ENCODE results near the gene OR5AK2. TPM values are rescaled to one million over a fixed set of nuclear protein-coding genes. Genes with fewer than 3 reads are reported as not detected.

OR5AK2 gene
- total RNA-seq, 2 experiments from 2014 or later: not detected

DNA sequence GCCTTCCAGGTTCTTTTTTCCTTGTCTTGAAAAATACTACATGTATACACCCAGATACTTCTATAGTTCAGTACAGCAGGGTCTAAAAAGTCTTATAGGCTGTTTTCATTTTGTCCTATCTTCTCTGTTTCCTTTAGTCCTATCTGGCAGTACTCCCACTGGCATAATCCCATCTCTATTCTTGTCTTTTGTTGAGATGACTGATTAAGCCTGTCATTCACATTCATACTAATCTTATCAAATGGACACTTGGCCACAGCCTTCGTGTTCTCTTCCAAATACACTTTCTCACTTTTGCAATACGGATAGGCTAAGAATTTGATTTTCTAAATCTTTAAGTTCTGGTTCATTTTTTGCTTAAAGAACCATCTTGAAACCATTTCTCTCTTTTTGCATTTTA, 42.8 kb downstream of the OR5AK2 start:
- Mint-ChIP-seq H3K36me3 (no peaks in the 10 kb centered on the region), H3K27me3 (no peaks in the 10 kb centered on the region), H3K27ac (no peak overlapping the region), H3K4me3 (no peak overlapping the region), H3K4me1 (no peaks in the 10 kb centered on the region), H3K9me3 (no peaks in the 10 kb centered on the region)
- POLR2A ChIA-PET: no interaction called here
- DNase-seq (no peak), ATAC-seq (ENCODE audit: low read depth) (no peak)

Other genes with a start within 250 kb of the OR5AK2 start
- not detected for gene OR9G4, start 240.2 kb upstream of the OR5AK2 start, total RNA-seq
- gene LRRC55, start 193.0 kb downstream of the OR5AK2 start, total RNA-seq: not detected
- not detected for gene APLNR, start 248.3 kb downstream of the OR5AK2 start, total RNA-seq

Data from activated naive CD8-positive, alpha-beta T cell treated with anti-CD3 and anti-CD28 coated beads, Interleukin-2, amount 10 ng/mL, durations not matched to agents 7 days and 5 days (primary cell).